GM19455 (cell line): Measurements from ENCODE around the gene PAM.
A peak's percentile ranks its signal among the peaks of the same experiment; 100 is the strongest.

ENCODE experiments used
- ATAC-seq: cut with Tn5 transposase; IDR thresholded peaks from one replicate; pipeline ENCODE4 v1.9.1; 2021; ENCODE audit not compliant: unreplicated experiment

PAM gene

DNA sequence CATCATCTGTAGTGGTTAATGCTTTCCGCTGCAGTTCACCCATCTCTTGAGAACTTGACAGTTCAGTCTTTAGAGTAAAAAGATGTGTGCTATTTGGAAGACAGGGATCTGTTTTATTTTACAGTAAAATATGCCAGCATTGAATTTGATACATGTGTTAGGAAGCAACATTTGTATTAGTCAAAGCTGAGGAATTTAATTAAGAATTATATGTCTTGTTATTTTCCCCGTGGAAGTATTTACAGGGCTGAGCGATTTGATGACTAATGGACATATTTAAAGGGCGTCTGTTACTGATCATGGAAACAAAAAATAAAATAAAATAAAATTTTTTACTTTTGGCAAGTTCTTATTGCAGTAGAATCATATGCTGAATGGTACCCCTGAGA lies 101.3 kb downstream of the PAM start:
- ATAC-seq: no peak

GRCh38 chr5:102857076-102857818 lies 102.1 kb downstream of the PAM start:
- ATAC-seq: no peak

DNA sequence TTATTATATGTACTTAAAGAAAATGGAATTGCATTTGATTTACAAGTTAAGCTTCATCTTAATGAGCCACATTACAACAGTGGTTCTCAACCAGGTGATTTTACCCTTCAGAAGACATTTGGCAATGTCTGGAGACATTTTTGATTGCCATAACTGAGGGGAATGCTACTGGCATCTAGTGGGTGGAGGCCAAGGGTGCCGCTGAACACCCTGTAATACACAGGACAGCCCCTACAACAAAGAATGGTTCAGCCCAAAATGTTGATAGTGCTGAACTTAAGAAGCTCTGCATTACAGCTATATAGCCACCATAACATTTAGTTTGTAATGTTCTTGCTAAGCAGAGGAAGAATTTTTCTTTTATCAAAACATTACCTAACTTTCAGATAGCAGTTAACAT lies 103.1 kb downstream of the PAM start:
- no peak for ATAC-seq

DNA sequence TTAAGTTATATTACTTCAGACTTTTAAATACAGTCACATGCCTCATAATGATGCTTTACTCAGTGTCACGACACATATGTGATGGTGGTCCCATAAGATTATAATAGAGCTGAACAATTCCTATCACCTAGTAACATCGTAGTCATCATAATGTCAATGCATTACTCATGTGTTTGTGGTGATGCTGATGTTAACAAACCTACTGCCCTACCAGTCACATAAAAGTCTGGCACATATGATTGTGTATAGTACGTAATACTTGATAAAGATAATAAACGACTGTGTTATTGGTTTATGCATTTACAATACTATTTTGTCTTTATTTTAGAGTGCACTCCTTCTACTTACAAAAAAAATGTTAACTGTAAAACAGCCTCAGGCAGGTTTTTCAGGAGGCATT lies 103.7 kb downstream of the PAM start:
- no peak for ATAC-seq

GRCh38 chr5:102860035-102860434 lies 104.9 kb downstream of the PAM start:
- no peak for ATAC-seq

- ATAC-seq: no peak
Observed at GRCh38 chr5:102863058-102863457, 108.0 kb downstream of the PAM start.

GRCh38 chr5:102863764-102864560 lies 108.9 kb downstream of the PAM start:
- ATAC-seq: no peak

GRCh38 chr5:102865171-102865509 lies 110.0 kb downstream of the PAM start:
- ATAC-seq: no peak

DNA sequence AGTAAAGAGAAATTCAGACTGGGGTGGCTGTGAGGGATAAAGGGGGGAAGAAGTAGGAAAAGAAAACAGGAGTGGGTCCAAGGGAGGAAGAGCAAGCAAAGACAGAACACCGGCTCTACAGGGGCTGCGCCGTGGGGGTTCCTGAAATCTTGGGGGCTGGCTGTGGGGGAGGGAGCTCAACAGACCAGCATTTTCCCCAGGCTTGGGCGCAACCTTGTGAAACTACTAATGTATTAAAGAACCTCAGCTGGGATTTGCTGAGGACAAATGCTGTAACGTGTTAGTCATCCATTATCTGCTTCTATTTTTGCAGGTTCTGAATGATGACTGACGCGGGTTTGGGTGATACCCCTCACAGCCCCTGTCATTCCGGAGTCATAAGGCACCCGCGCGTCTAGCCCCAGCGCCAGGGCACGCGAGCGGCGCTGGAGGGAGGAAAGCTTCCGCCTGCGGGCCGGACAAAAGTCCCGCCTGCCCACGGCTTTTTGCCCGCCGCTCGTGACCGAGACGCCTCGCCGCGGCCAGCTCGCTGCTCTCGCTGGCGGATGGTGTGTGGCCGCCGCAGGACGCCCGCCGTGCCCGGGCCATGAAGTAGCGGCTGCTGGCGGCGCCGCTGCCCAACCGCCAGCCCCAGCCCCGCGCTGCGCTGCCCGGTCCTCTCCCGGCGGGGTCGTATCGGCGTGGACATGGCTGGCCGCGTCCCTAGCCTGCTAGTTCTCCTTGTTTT lies 110.6 kb downstream of the PAM start:
- ATAC-seq: peak; percentile 74

GRCh38 chr5:102866237-102866600 lies 111.1 kb downstream of the PAM start:
- ATAC-seq: peak; percentile 7

GRCh38 chr5:102867992-102868662 lies 113.0 kb downstream of the PAM start:
- ATAC-seq: no peak

DNA sequence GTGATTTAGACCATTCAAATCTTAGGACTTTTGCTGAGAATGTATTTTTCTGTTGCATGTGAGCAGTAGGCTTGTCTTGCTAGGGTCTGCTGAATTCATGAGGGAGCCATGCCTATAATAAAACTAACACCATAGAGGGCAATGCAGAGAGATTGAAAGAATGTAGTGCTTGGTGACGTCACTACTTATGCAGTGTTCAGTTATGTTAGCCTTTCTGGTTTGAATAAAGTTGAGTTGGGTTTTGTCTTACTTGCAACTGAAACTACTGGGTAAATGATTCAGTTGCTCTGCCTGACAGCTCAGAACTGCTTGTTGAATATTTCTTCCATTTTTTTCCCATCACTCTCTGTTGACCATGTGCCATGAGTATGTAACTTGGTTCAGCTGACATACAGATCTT lies 114.1 kb downstream of the PAM start:
- ATAC-seq: no peak

DNA sequence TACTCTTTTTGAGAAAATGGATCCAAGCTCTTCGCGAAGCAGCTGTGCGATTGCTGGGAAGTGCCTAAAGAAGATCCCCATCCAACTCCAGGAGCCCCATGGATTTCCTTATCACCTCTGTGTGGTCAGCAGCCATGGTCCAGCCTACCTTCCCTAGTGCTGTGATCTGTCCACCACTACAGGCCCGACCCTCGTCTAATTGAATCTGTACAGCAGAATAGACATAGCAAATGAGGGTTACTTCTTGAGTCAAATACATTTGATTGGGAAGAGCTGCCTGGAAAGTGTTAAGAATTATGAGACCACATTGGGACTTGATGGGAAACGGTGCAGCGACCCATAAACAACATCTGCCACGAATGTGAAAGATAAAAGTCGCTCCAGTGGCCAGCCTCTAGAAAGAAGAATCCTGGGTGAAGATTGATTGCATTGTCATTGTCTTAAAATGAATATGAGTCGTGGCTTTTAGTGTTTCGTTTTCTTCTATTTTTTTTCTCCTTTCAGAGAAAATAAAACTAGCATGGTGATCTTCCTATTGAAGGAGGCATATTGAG lies 118.4 kb downstream of the PAM start:
- no peak for ATAC-seq

GRCh38 chr5:102874054-102874453 lies 118.9 kb downstream of the PAM start:
- ATAC-seq: no peak

- ATAC-seq: no peak
Observed at GRCh38 chr5:102875721-102876123, 120.6 kb downstream of the PAM start.

DNA sequence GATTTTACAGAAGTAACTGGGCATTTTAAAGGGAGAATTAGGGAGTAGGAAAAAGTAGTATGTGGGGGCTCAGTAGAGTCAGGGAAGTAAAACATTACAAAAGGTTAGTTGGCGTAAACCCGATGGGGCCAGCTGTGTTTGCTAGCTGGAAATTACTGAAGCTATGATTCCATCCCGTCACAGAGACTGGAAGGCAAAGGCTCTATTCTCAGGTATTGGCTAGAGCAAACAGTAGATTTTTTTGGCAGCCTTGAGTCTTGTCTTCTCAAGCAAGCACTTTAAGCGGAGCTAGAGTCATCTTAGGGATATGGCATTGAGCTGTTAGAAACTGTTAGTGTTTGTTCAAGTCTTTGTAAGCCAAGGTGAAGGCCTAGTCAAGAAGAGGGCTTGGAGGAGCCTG lies 121.5 kb downstream of the PAM start:
- ATAC-seq: no peak

DNA sequence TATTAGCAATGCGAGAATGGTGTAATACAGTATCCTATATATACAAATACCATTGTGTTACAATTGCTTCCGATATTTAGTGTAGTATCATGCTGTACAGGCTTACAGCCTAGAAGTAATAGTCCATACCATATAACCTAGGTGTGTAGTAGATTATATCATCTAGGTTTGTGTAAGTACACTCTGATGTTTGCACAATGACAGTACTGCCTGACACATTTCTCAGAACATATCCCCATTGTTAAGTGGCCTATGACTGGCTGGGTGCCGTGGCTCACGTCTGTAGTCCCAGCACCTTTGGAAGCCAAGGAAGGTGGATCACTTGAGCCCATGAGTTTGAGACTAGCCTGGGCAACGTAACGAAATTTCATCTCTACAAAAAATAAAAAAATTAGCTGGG lies 124.6 kb downstream of the PAM start:
- ATAC-seq: no peak

DNA sequence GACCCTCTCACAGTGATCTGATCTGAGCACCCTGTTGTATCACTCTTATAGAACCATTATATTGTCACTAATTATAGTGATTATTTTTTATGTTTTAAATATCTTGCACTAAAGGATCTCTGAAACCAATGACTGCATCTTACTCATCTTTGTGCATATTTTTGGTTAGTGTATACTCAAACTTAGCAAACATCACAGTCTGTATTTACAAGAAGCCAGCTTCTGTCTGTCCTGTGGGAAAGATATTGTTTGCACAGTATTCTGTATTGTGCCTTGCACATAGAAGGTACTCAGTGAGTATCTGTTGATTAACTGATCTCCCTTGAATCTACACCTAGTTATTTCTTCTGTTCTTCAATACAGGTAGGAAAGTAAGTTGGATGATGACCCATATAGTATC lies 131.5 kb downstream of the PAM start:
- ATAC-seq: no peak

GRCh38 chr5:102888483-102888882 lies 133.4 kb downstream of the PAM start:
- no peak for ATAC-seq

GRCh38 chr5:102889033-102889432 lies 133.9 kb downstream of the PAM start:
- no peak for ATAC-seq

GRCh38 chr5:102890133-102890532 lies 135.0 kb downstream of the PAM start:
- ATAC-seq: no peak
